ENCODE results near the gene PARL. TPM values are rescaled to one million over a fixed set of nuclear protein-coding genes. Genes with fewer than 3 reads are reported as not detected.

Gene PARL
- total and polyA plus RNA-seq, 2 of the 13 experiments (the other 11 are each of a cell fraction or from before 2014, with no cell fraction given): 46.3 to 58.6 TPM

GRCh38 chr3:183918178-183918577 is 33.5 kb upstream of the PARL start:
- Histone ChIP-seq H3K4me3 (replicated peaks in 1 of 3; ENCODE audit: insufficient read depth in 1 of 3, low read depth in 2 of 3, low read length in 3 of 3) (no peak overlapping the region), H3K9ac (ENCODE audit: insufficient read depth, low read depth, low read length) (no peak overlapping the region), H3K36me3 (replicated peaks in 1 of 2; ENCODE audit: control insufficient read depth in 1 of 2, insufficient read depth in 2 of 2, low read length in 2 of 2) (peaks cover 0 to 3% of the 10 kb centered on the region in 2 experiments; a peak in 2 of 5 replicates), H3K9me3 (ENCODE audit: low read length) (no peaks in the 10 kb centered on the region), H3K27ac (ENCODE audit: extremely low read length, insufficient read depth, low read length) (no peak overlapping the region), H4K20me1 (ENCODE audit: insufficient read depth, low read length) (no peaks in the 10 kb centered on the region), H3K27me3 (ENCODE audit: control insufficient read depth in 1 of 2, insufficient read depth in 2 of 2, low read length in 2 of 2) (no peaks in the 10 kb centered on the region), H3K4me1 (ENCODE audit: insufficient read depth, low read length) (peaks cover 14% of the 10 kb centered on the region), H3K4me2 (ENCODE audit: low read depth, low read length) (no peak overlapping the region), H3K79me2 (ENCODE audit: insufficient read depth, low read length) (no peaks in the 10 kb centered on the region), H2AFZ (ENCODE audit: low read length) (no peak overlapping the region)
- 83% methylated on average over 2 of the region's 2 CpGs for WGBS (ENCODE audit: low lambda C conversion rate)
- FAIRE-seq: no peak
- no peak for TF ChIP-seq SALL2 (CRISPR knock-in tag; IDR thresholded peaks at IDR 0.05)
- no peak for TF ChIP-seq HNF4A (CRISPR knock-in tag; IDR thresholded peaks at IDR 0.05)
- no peak for TF ChIP-seq RERE (CRISPR knock-in tag; IDR thresholded peaks at IDR 0.05; ENCODE audit: low read depth)
- no peak for TF ChIP-seq ZNF768 (CRISPR knock-in tag; IDR thresholded peaks at IDR 0.05)
- TF ChIP-seq MTF2 (CRISPR knock-in tag; IDR thresholded peaks at IDR 0.05; ENCODE audit: borderline replicate concordance): no peak
- TF ChIP-seq ZNF337 (CRISPR knock-in tag; IDR thresholded peaks at IDR 0.05; ENCODE audit: borderline replicate concordance, low read depth): no peak
- TF ChIP-seq ZNF256 (CRISPR knock-in tag; conservative IDR thresholded peaks at IDR 0.05): no peak
- no peak for TF ChIP-seq MTA3 (CRISPR knock-in tag; IDR thresholded peaks at IDR 0.05)
- TF ChIP-seq ZNF781 (CRISPR knock-in tag; IDR thresholded peaks at IDR 0.05; ENCODE audit: borderline replicate concordance, not compliant biosample characterization): no peak
- no peak for TF ChIP-seq ZNF775 (CRISPR knock-in tag; IDR thresholded peaks at IDR 0.05; ENCODE audit: borderline replicate concordance)
- TF ChIP-seq TEAD3 (CRISPR knock-in tag; optimal IDR thresholded peaks at IDR 0.05; ENCODE audit: borderline replicate concordance): no peak
- TF ChIP-seq NFIB (CRISPR knock-in tag; IDR thresholded peaks at IDR 0.05; ENCODE audit: borderline replicate concordance): no peak
- TF ChIP-seq ZNF230 (CRISPR knock-in tag; IDR thresholded peaks at IDR 0.05): no peak
- TF ChIP-seq ZNF616 (CRISPR knock-in tag; IDR thresholded peaks at IDR 0.05; ENCODE audit: low read depth): no peak
- TF ChIP-seq ZNF503 (CRISPR knock-in tag; IDR thresholded peaks at IDR 0.05): no peak
- no peak for DNase-seq (ENCODE audit: low spot score)
- BruUV-seq (replicated peaks): no TSS peak
- ChIA-PET CTCF (ENCODE audit: low intra/inter-chr PET ratio, low total read pairs) (no interaction called here), POLR2A (no interaction called here)
- intact Hi-C loops (cut with micrococcal nuclease; ENCODE audit: unreplicated experiment): no loop called here
- no peak for ATAC-seq
- in situ Hi-C loops (cut with HindIII; ENCODE audit: extremely low pct_ligation_motif_present, low pct_unique_long_range_greater_than_20kb): no loop called here

All from HepG2 (cell line).